Endothelial cell of umbilical vein (primary cell): ENCODE measurements around the gene KLK14. TPM values are rescaled to one million over a fixed set of nuclear protein-coding genes. Genes with fewer than 3 reads are reported as not detected.

Experiments
- BruUV-seq: library from RNA; stranded (reverse); fragments of 400-500 nt; replicated peaks from 2 replicates; lab custom pipeline; 2021; lab: Mats Ljungman, UMichigan
- CTCF ChIA-PET: fragments of 300-600, 350-600 bp; sonication (Branson Sonifier 250); formaldehyde crosslinking; loops from one replicate; lab custom pipeline; 2021; ENCODE audit warnings: antibody characterized with exemption, inconsistent platforms; lab: Charles Lee
- POLR2A ChIA-PET: fragments of 300-600, 350-600 bp; sonication (Branson Sonifier 250); formaldehyde crosslinking; loops from one replicate; lab custom pipeline; 2021; ENCODE audit warnings: antibody characterized with exemption, inconsistent platforms; lab: Charles Lee
- DNase-seq: peaks from one replicate; pipeline ENCODE4 v3.0.0-alpha.2; 2011; ENCODE audit warnings: low read depth, low spot score
- FAIRE-seq: peaks from 2 replicates; lab custom pipeline; 2011; peaks lifted over from hg19 to GRCh38; lab: Jason Lieb, UNC
- H2AFZ ChIP-seq: 2 replicates; pipeline ENCODE4 v1.6.0; 2012; ENCODE audit warnings: low read depth, low read length, control low read depth, inconsistent platforms
- H3K27ac ChIP-seq: 2 replicates; pipeline ENCODE4 v1.5.1; 2011; ENCODE audit warnings: low read depth, mild to moderate bottlenecking, control low read depth, low read length, moderate library complexity; ENCODE audit not compliant: insufficient read depth
- H3K27me3 ChIP-seq, 2 experiments: 2 replicates each; pipeline versions ENCODE4 v1.6.0 to v1.6.1; 2011; ENCODE audit warnings: low read length in 2 of 2, mixed read lengths in 1 of 2; ENCODE audit not compliant: control insufficient read depth in 2 of 2, insufficient read depth in 2 of 2
- H3K36me3 ChIP-seq, 2 experiments: 2 replicates in 1 of 2; 3 replicates in 1 of 2; pipeline ENCODE4 v1.5.1; 2011; ENCODE audit warnings: low read length in 2 of 2, mild to moderate bottlenecking in 1 of 2, moderate library complexity in 1 of 2; ENCODE audit not compliant: control insufficient read depth in 2 of 2, insufficient read depth in 2 of 2; ENCODE audit errors: extremely low read depth in 1 of 2
- H3K4me1 ChIP-seq: 3 replicates; pipeline ENCODE4 v1.5.1; 2011; ENCODE audit warnings: mild to moderate bottlenecking, low read length; ENCODE audit not compliant: control insufficient read depth, insufficient read depth; ENCODE audit errors: extremely low read depth
- H3K4me2 ChIP-seq: 2 replicates; pipeline ENCODE4 v1.6.1; 2011; ENCODE audit warnings: low read length, control low read depth, mixed read lengths; ENCODE audit not compliant: insufficient read depth
- H3K4me3 ChIP-seq, 3 experiments: fragments of 200-600 bp in 1 of 3; sonication (generic), shearing (Covaris generic) in 1 of 3; replicated peaks in 1 of 3; 2 replicates each; pipeline ENCODE4 v1.5.1; 2011 to 2016; ENCODE audit warnings: control low read depth in 3 of 3, low read length in 3 of 3, mild to moderate bottlenecking in 2 of 3, inconsistent platforms in 1 of 3, low read depth in 1 of 3, moderate library complexity in 1 of 3; ENCODE audit not compliant: insufficient read depth in 1 of 3
- H3K79me2 ChIP-seq: 2 replicates; pipeline ENCODE4 v1.6.0; 2012; ENCODE audit warnings: low read length, inconsistent platforms; ENCODE audit not compliant: control insufficient read depth, insufficient read depth
- H3K9ac ChIP-seq: replicated peaks from 2 replicates; pipeline ENCODE3; 2011; ENCODE audit warnings: low read length, control low read depth; ENCODE audit not compliant: insufficient read depth; ENCODE audit errors: extremely low read depth
- H3K9me1 ChIP-seq: replicated peaks from 3 replicates; pipeline ENCODE4 v1.6.0; 2011; ENCODE audit warnings: mild to moderate bottlenecking, low read length; ENCODE audit not compliant: control insufficient read depth, insufficient read depth; ENCODE audit errors: extremely low read depth
- H3K9me3 ChIP-seq: replicated peaks from 2 replicates; pipeline ENCODE4 v1.5.1; 2012; ENCODE audit warnings: low read length, inconsistent platforms; ENCODE audit not compliant: control insufficient read depth, insufficient read depth
- H4K20me1 ChIP-seq: replicated peaks from 2 replicates; pipeline ENCODE3; 2011; ENCODE audit warnings: mild to moderate bottlenecking, low read length; ENCODE audit not compliant: control insufficient read depth, insufficient read depth; ENCODE audit errors: extremely low read depth
- JUN ChIP-seq: IDR thresholded peaks from 2 replicates; pipeline ENCODE4 v1.6.1; 2011; ENCODE audit warnings: borderline replicate concordance, low read depth; ENCODE audit not compliant: insufficient read length, insufficient read depth
- POLR2A ChIP-seq: IDR thresholded peaks from 2 replicates; pipeline ENCODE4 v1.6.1; 2012; ENCODE audit warnings: low read depth, mild to moderate bottlenecking, control low read depth, low read length
- dilution Hi-C: fragments of 300-500 bp; cut with MboI; formaldehyde crosslinking; loops from one replicate; pipeline ENCODE4 v1.15.0; 2019; ENCODE audit warnings: low sequenced_read_pairs; ENCODE audit not compliant: extremely low pct_ligation_motif_present
- intact Hi-C: fragments of 100-400 bp; cut with micrococcal nuclease; formaldehyde crosslinking; loops from one replicate; pipeline ENCODE4 v1.10.0; 2022
- polyA plus RNA-seq, 4 experiments: library from polyadenylated mRNA; depleted of rRNA in 3 of 4; stranded (reverse) in 3 of 4; unstranded in 1 of 4; fragments of >200 nt; gene quantifications; 2 replicates each; pipeline versions ENCODE4 v1.2.1 to v1.2.3, GENCODE V29; 2011 to 2012; ENCODE audit warnings: missing spikeins in 1 of 4
- total RNA-seq: library from RNA; stranded (reverse); gene quantifications from 2 replicates; pipeline ENCODE4 v1.2.3, GENCODE V29; 2021
- TF ChIP-seq, protein P1 (sequence below), 2 donors: IDR thresholded peaks; 1 replicate in 1 of 2; 2 replicates in 1 of 2; pipeline ENCODE4 v1.5.1; 2011; ENCODE audit warnings: low read length in 2 of 2, mild to moderate bottlenecking in 2 of 2, moderate library complexity in 2 of 2, control low read depth in 1 of 2, inconsistent platforms in 1 of 2, low read depth in 1 of 2; ENCODE audit not compliant: insufficient read depth in 1 of 2; ENCODE audit errors: extremely low read depth in 1 of 2

The KLK14 gene
- total and polyA plus RNA-seq, 2 donors (not counting 3 experiments of a cell fraction or from before 2014, with no cell fraction given): 0.12 TPM; not detected in 1

DNA sequence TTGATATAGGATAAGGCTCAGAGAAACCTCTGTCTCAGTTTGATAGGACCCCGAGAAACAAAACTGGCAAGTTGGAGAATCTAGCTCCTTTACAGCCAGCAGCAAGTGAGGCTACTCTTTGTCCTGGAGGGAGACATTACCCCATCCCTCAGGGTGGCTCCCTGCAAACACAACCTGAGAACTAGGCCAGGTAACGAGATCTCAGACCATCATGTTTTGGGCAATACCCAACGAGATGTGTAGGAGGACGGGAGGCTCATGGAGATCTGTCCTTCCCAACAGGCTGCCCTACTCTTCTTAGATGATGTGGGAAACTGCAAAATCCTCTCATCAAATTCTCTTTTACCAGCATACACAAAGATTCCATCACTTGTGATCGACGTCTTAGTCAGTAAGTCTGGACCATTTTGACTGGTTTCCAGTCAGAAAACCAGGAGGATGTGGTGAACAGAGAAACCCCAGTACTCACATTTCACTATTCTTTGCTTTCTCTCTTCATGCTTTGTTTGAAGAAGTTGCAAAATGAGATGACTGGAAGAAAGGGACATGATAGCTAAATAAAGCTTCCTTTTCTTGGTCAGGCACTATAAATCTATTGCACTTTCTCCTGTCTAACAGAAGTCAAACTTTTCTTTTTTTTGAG is 31.5 kb upstream of the KLK14 start:
- dilution Hi-C loops: no loop called here
- Histone ChIP-seq H3K9me1 (no peaks in the 10 kb centered on the region), H3K4me3 (no peak overlapping the region), H4K20me1 (no peaks in the 10 kb centered on the region), H3K79me2 (no peaks in the 10 kb centered on the region), H3K27ac (no peak overlapping the region), H3K9me3 (no peaks in the 10 kb centered on the region), H3K27me3 (peaks cover 3 to 9% of the 10 kb centered on the region in 2 experiments), H2AFZ (no peak overlapping the region), H3K36me3 (no peaks in the 10 kb centered on the region), H3K4me1 (no peaks in the 10 kb centered on the region), H3K4me2 (no peak overlapping the region), H3K9ac (no peak overlapping the region)
- ChIA-PET CTCF (no interaction called here), POLR2A (no interaction called here)
- no peak for DNase-seq
- no peak for FAIRE-seq
- BruUV-seq: no TSS peak
- no peak for TF ChIP-seq JUN
- intact Hi-C loops: no loop called here

DNA sequence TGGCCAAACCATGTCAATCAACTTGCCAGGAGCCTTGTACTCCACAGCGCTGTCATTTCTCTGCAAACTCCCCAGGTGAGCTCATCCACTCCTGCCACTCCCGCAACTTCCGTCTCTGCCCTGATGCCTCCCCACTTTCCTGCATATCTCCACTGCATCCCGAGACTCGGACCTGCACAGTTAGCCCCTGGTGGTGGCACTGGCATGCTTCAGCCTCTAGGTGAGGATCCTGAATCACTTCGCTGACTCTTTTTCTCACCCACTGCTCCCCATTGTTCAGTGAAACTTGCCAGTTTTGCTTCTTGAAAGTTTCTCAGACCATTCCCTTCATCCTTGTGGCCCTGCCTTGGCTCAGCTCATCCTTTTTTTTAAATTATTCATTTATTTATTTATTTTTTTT is 28.9 kb upstream of the KLK14 start:
- no TSS peak for BruUV-seq
- no peak for TF ChIP-seq POLR2A
- TF ChIP-seq, protein P1, sequence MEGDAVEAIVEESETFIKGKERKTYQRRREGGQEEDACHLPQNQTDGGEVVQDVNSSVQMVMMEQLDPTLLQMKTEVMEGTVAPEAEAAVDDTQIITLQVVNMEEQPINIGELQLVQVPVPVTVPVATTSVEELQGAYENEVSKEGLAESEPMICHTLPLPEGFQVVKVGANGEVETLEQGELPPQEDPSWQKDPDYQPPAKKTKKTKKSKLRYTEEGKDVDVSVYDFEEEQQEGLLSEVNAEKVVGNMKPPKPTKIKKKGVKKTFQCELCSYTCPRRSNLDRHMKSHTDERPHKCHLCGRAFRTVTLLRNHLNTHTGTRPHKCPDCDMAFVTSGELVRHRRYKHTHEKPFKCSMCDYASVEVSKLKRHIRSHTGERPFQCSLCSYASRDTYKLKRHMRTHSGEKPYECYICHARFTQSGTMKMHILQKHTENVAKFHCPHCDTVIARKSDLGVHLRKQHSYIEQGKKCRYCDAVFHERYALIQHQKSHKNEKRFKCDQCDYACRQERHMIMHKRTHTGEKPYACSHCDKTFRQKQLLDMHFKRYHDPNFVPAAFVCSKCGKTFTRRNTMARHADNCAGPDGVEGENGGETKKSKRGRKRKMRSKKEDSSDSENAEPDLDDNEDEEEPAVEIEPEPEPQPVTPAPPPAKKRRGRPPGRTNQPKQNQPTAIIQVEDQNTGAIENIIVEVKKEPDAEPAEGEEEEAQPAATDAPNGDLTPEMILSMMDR (IDR thresholded peaks at IDR 0.05; ENCODE audit: extremely low read depth in 1 of 2, insufficient read depth in 1 of 2, low read depth in 1 of 2, low read length in 2 of 2): peak; percentile 16 to 34
- Histone ChIP-seq H3K9me3 (no peaks in the 10 kb centered on the region), H2AFZ (no peak overlapping the region), H3K27ac (no peak overlapping the region), H3K4me1 (peaks cover 11% of the 10 kb centered on the region), H3K4me2 (no peak overlapping the region), H3K9me1 (no peaks in the 10 kb centered on the region), H3K4me3 (no peak overlapping the region), H3K9ac (no peak overlapping the region), H3K27me3 (peaks cover 3 to 9% of the 10 kb centered on the region in 2 experiments), H3K79me2 (peaks cover 12% of the 10 kb centered on the region), H3K36me3 (no peaks in the 10 kb centered on the region), H4K20me1 (no peaks in the 10 kb centered on the region)
- CTCF ChIA-PET: interaction anchor here (0.6 to 2.8 kb wide), 3 partner anchors 11 to 20 kb away, joined by 3 to 7 read pairs (median 3); partner anchors contain the start of gene SIGLEC9
- FAIRE-seq: no peak
- dilution Hi-C loops: no loop called here
- intact Hi-C loops: no loop called here
- DNase-seq: no peak
- POLR2A ChIA-PET: no interaction called here
